Measurements from ENCODE around the gene KRT33A.
"Not testable (repeated sequence)": the region's sequence is repeated elsewhere in the genome, so short reads cannot be mapped to it uniquely, and the experiment has no call there.

KRT33A gene

DNA sequence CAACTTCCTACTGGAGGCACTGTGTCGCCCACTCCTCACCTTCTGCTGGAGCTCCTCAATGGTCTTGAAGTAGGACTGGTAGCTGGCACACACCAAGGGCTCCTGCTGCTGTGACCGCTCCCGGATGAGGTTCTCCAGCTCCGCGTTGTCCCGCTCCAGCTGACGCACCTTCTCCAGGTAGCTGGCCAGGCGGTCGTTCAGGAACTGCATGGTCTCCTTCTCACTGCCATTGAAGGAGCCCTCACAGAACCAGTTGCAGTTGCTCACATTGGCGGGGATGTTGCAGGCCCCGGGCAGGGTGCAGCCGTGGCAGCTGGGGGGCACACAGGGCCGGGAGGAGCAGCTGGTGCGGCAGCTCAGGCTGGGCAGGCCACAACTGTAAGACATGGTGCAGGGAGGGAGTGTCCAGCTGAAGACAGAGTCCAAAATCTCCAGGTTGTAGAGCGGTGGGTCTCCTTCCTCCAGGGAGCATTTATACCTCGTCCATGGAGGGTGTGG is at the start of gene KRT33A:
Gene KRT33A, minus strand, starts transcription at position 448 of the 498 bp plus-strand sequence. Its CDS starts 61 bp downstream, at position 387.
- DNase-seq (ENCODE audit: low read depth in 2 of 2), result not testable (repeated sequence)

- no peak for DNase-seq (ENCODE audit: low read depth in 2 of 2)
Measured at GRCh38 chr17:41396996-41397660, 46.5 kb upstream of the KRT33A start, which contains the start of gene KRT31. Gene KRT31, minus strand, starts transcription at chr17:41397608. Its CDS starts 69 bp downstream, at chr17:41397539.

DNA sequence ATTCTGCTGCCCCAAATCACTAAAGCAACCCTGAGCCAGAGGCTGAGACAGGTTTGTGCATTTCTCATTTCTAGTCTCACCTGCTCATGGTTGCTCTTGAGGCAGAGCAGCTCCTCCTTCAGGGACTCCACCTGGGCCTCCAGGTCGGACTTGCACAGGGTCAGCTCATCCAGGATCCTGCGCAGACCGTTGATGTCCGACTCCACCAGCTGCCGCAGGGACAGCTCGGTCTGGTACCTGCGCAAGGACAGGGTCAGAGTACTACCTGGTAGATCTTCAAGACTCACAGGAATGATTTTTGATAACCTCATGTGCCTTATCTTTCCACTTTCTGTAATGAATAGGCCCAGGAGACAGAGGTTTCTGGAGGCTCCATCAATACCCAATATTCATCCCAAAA is 45.7 kb upstream of the KRT33A start:
- no peak for DNase-seq (ENCODE audit: low read depth in 2 of 2)

- DNase-seq (ENCODE audit: low read depth in 2 of 2), result no peak
Measured at GRCh38 chr17:41395611-41396010, 45.0 kb upstream of the KRT33A start.

- DNase-seq (ENCODE audit: low read depth in 2 of 2), result not testable (repeated sequence)
Measured at GRCh38 chr17:41395044-41395443, 44.4 kb upstream of the KRT33A start.

DNA sequence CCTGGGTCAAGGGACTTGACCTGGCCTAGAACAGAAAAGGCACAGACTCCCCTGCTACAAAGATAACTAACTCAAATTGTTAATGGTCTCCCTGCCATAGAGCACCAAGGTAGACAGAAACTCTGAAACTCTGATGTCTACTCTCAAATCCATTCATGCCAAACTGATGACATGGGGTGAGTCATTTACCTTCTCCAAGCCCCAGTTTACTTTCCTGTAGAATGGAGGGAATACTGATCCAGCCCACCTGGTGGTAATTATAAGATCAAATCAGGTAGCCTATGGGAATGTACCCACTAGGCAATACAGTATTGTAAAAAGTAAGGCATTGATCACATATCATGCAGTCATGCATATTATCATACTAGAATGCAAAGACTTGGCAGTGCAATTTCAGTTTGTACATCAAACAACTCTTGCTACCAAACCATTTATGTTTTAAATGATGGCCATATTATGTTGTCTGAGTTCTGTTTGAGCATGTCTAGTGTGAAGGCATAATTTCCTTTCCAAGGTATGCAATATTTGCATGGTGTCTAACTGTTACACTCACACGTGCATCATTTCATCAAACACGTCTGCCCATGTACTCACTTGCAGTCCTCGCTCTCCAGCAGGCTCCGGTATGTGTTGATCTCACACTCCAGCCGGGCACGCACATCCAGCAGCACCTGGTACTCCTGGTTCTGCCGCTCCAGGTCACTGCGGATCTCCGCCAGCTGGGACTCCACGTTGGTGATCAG is 43.8 kb upstream of the KRT33A start:
- no peak for DNase-seq (ENCODE audit: low read depth in 2 of 2)

DNA sequence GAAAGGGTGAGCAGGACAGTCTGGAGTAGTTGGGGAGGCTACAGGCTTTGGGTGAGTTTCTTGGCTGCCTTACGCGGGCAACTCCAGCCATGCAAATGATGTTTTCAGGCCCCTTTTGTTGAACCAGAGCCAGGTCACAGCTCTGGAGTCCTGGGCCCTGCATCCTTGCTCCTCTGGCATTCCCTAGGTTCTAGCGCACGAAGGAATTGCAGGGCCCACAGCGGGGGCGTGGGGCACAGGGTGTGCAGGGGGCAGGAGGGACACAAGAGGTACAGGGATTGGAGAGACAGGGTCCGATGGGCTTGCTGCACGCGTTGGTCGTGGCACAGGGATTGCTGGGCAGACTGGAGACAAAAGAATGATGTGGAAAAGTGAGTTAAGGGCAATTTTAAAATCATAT is 43.2 kb upstream of the KRT33A start:
- no peak for DNase-seq (ENCODE audit: low read depth in 2 of 2)

DNA sequence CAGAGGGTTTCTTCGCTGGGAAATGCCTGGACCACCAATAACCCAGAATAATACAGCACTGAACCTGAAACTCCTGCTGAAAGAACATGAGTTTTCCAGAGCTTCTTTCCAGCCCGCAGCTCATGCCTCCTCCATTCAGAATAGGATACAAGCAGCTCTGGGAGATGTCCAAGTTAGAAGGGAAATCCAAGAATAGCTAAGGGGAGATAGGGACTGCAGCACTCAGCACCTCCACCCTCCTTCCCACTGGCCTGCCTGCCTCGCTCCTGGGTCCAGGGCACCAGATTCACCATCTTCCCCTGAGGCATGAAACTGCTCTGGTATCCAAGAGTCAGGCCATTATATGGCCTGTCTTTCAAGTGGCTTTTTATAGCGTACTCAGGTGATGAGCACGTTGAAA is 42.7 kb upstream of the KRT33A start:
- DNase-seq (ENCODE audit: low read depth in 2 of 2), result no peak

GRCh38 chr17:41392278-41392677 is 41.6 kb upstream of the KRT33A start:
- no peak for DNase-seq (ENCODE audit: low read depth in 2 of 2)

DNA sequence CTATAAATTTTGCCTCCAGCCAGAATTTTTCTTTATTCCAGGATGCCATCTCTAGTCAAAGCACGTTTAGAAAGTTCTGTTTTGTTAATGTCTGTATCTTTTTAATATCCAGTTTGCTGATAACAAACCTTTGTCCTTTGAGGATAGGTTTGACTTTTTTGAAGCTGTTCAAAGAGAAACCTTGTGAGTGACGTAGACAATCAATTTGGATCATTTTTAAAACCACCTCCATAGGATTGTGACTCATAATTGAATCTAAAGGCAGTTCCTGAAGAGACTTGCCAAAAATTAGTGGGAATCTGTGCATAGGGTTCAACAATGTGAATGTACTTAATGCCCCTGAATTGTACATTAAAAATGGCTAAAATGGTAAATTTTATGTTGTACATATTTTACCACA is 40.9 kb upstream of the KRT33A start:
- DNase-seq (ENCODE audit: low read depth in 2 of 2), result no peak

DNA sequence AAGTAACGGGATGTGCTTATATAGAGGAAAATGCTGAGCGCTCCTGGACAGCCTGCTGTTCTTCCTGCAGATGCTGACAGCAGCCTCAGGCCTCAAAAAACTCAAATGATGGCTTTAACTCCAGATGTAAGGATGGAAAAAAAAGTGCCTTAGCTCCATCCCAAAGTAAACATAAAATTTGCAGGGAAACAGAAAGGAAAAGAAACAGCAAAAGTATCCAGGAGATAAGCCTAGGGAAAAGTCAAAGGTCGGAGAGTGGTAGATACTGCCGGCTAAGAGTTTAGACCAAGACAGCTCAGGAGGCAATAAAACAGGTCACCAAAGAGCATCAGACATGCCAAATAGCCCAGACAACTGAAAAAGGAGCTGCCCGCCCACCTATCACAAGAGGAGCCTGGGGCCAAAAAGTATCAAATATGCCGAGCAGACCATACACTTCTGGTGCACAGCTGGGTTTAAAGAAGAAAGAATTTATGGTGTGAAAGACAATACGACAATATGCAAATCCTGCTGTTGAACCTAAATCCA is 39.8 kb upstream of the KRT33A start:
- DNase-seq (ENCODE audit: low read depth in 2 of 2), result no peak

- DNase-seq (ENCODE audit: low read depth in 2 of 2), result no peak
Measured at GRCh38 chr17:41387670-41388069, 37.0 kb upstream of the KRT33A start.

GRCh38 chr17:41386227-41386626 is 35.6 kb upstream of the KRT33A start:
- no peak for DNase-seq (ENCODE audit: low read depth in 2 of 2)

- DNase-seq (ENCODE audit: low read depth in 2 of 2), result no peak
Measured at GRCh38 chr17:41383690-41384089, 33.1 kb upstream of the KRT33A start.

DNA sequence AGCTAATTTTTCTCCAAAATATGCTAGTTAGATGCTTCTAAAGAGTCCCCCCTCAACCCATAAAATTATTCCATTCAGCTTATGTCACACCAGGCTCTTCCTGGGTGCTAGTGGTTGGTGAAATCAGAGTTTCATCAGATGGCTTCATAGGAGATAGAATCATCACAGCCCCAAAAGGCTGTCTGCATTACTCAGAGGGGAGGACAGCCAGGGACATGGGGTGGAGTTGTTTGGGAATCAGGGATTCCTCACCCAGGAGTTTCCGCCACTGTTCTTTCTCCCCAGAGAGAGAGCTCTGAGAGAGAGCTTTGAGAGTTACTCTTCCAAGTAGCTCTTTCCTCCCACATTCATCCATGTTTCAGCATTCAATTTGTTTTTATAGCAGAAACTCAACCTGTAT is 31.8 kb upstream of the KRT33A start:
- DNase-seq (ENCODE audit: low read depth in 2 of 2), result no peak

DNA sequence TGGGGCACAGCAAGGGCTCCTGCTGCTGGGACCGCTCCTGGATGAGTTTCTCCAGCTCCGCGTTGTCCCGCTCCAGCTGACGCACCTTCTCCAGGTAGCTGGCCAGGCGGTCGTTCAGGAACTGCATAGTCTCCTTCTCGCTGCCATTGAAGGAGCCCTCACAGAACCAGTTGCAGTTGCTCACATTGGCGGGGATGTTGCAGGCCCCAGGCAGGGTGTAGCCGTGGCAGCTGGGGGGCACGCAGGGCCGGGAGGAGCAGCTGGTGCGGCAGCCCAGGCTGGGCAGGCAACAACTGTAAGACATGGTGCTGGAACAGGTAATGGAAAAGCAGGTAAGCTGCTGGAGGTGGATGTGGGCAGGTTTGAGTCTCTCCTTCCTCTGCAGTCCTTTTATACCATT is 31.3 kb upstream of the KRT33A start, which contains the start of gene KRT34:
Gene KRT34, minus strand, starts transcription at position 364 of the 400 bp plus-strand sequence. Its CDS starts 60 bp downstream, at position 304.
- not testable (repeated sequence) for DNase-seq (ENCODE audit: low read depth in 2 of 2)

GRCh38 chr17:41380091-41380490 is 29.5 kb upstream of the KRT33A start:
- DNase-seq (ENCODE audit: low read depth in 2 of 2), result not testable (repeated sequence)

- no peak for DNase-seq (ENCODE audit: low read depth in 2 of 2)
Measured at GRCh38 chr17:41377546-41377945, 26.9 kb upstream of the KRT33A start.

DNA sequence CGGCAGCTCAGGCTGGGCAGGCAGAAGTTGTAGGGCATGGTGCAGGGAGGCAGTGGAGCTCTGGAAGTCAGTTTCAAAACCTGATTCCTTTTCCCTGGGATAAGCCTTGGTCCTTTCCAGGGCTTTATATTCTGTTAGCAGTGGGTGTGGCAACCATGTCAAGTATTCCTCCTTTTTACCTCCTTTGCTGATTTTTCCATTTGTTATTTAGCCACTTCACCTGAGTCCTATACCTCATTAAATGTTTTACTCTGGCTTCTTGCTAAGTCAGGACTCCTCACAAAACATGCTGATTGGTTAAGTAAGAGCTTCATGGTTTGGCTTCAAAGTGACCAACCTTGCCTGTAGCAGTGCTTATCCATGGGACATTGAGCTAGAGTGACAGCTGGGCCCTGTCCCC is 19.1 kb upstream of the KRT33A start, which contains the start of gene KRT33B:
Gene KRT33B, minus strand, starts transcription at position 101 of the 400 bp plus-strand sequence. Its CDS starts 63 bp downstream, at position 38.
- no peak for DNase-seq (ENCODE audit: low read depth in 2 of 2)

GRCh38 chr17:41369023-41369422 is 18.4 kb upstream of the KRT33A start:
- DNase-seq (ENCODE audit: low read depth in 2 of 2), result no peak

DNA sequence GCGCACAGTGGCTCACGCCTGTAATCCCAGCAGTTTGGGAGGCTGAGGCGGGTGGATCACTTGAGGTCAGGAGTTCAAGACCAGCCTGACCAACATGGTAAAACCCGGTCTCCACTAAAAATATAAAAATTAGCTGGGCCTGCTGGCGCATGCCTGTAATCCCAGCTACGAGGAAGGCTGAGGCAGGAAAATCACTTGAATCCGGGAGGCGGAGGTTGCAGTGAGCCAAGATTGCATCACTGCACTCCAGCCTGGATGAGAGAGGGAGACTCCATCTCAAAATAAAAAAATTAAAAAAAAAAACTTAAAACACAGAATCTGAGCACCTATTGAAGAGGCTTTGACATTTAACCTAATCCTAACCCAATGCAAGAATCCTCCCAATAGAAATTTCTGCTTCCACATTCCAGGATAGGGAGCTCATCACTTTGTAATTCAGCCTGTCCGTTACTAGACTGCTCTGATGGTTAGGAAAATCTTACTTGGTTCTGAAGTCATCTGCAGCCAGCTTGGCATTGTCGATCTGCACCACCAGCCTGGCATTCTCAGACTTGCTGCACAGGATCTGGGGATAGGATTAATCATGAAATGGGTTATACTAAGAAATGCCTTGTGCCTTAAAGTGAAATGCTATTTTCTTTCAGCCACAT is 16.9 kb upstream of the KRT33A start:
- no peak for DNase-seq (ENCODE audit: low read depth in 2 of 2)

DNA sequence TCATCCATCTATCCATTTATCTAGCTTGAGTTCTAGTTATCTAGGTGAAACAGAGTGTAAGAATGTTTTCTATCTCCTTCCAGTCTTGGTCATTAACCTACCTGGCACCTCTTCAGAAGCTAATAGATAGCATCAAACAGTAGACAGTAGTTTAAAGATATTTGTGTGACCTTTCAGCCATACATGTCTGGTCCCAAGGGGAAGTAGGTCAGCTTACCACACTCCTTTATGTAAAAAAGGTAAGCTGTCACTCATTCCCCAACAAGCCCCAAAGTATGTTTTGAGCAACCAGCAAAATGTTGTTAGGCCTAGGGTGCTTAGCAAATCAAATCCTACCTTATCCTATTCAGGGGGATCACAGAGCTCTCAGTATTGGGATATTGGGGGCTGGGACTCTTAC is 15.4 kb upstream of the KRT33A start:
- DNase-seq (ENCODE audit: low read depth in 2 of 2), result no peak

All from stimulated activated CD4-positive, alpha-beta T cell treated with anti-CD3 and anti-CD28 coated beads, Interleukin-1b, Interleukin-23, amount 100 ng/mL, for 4 hours (primary cell).